ENCODE results near the gene VPS36. TPM values are rescaled to one million over a fixed set of nuclear protein-coding genes. Genes with fewer than 3 reads are reported as not detected.

The VPS36 gene
- total and polyA plus RNA-seq, 9 of the 15 experiments (the other 6 are each of a cell fraction or from before 2014, with no cell fraction given): 8.4 to 30.6 (median 23.7) TPM

GRCh38 chr13:52459668-52460067 is 9.2 kb upstream of the VPS36 start:
- Histone ChIP-seq H3K9me3 (replicated peaks; ENCODE audit: control insufficient read depth, insufficient read depth, low read depth, low read length) (no peaks in the 10 kb centered on the region), H3K27ac (ENCODE audit: extremely low read depth, low read depth, low read length) (no peak overlapping the region), H3K4me2 (ENCODE audit: insufficient read depth, low read length) (no peak overlapping the region), H2AFZ (ENCODE audit: low read depth, low read length) (no peak overlapping the region), H3K36me3 (ENCODE audit: control insufficient read depth, insufficient read depth, low read length) (peaks cover 72% of the 10 kb centered on the region), H3K4me3 (no peak overlapping the region), H3K79me2 (ENCODE audit: control insufficient read depth, insufficient read depth, low read length) (peaks cover 64% of the 10 kb centered on the region), H3K27me3 (ENCODE audit: control insufficient read depth in 2 of 2, insufficient read depth in 2 of 2, low read length in 2 of 2) (no peaks in the 10 kb centered on the region), H3K9me1 (ENCODE audit: control insufficient read depth, insufficient read depth, low read length) (no peaks in the 10 kb centered on the region), H3K9ac (ENCODE audit: insufficient read depth in 1 of 2, low read depth in 2 of 2, low read length in 2 of 2) (no peak overlapping the region), H4K20me1 (replicated peaks; ENCODE audit: control insufficient read depth, insufficient read depth, low read length) (no peaks in the 10 kb centered on the region), H3K4me1 (replicated peaks in 1 of 2; ENCODE audit: control insufficient read depth in 2 of 2, insufficient read depth in 2 of 2, low read length in 2 of 2) (peaks cover 3 to 4% of the 10 kb centered on the region in 2 experiments; a peak in 2 of 5 replicates)
- ATAC-seq: no peak
- intact Hi-C loops (cut with micrococcal nuclease) (loop anchor here (10.0 kb wide), 3 partner anchors 195 to 465 kb away; partner anchors contain the start of genes NEK3 and SUGT1), in situ Hi-C loops (cut with MboI) (no loop called here)
- POLR2A ChIA-PET: interaction anchor here (0.6 to 1.1 kb wide), 3 partner anchors 10 to 43 kb away, joined by 3 to 4 read pairs (median 3); no protein-coding TSS in a partner anchor
- TF ChIP-seq ATF3 (IDR thresholded peaks at IDR 0.05) (peak; percentile 39), ATF3 (CRISPR knock-in tag; conservative IDR thresholded peaks at IDR 0.05) (no peak), IRF1 (CRISPR knock-in tag; IDR thresholded peaks at IDR 0.05; ENCODE audit: borderline replicate concordance) (no peak), PKNOX1 (IDR thresholded peaks at IDR 0.05) (peak; percentile 22; the same call in 1 of the 2 replicates)
- no TSS peak for BruUV-seq (replicated peaks)
- WGBS (ENCODE audit: insufficient coverage, low coverage, missing lambda C conversion rate): 78% methylated on average over 6 of the region's 6 CpGs
- CTCF ChIA-PET (ENCODE audit: low intra/inter-chr PET ratio): no interaction called here
- no peak for FAIRE-seq
- no peak for DNase-seq (ENCODE audit: extremely low read depth in 1 of 4, low spot score in 3 of 4)
